Measurements from ENCODE around the gene CEACAM3.

- no peak for TF ChIP-seq PHF8 (conservative IDR thresholded peaks at IDR 0.05; ENCODE audit: low read depth, low read length)
- TF ChIP-seq EGR1 (IDR thresholded peaks at IDR 0.05; ENCODE audit: borderline replicate concordance, low read depth, low read length) = no peak
- no peak for TF ChIP-seq SUZ12 (IDR thresholded peaks at IDR 0.05; ENCODE audit: low read length)
- TF ChIP-seq CTCF (IDR thresholded peaks at IDR 0.05; ENCODE audit: control extremely low read depth in 1 of 3, insufficient read depth in 1 of 3, low read depth in 1 of 3, low read length in 3 of 3) = no peak
- TF ChIP-seq YY1 (IDR thresholded peaks at IDR 0.05; ENCODE audit: low read depth, low read length) = no peak
- no peak for TF ChIP-seq SP2 (IDR thresholded peaks at IDR 0.05; ENCODE audit: low read length)
- no peak for TF ChIP-seq EZH2 (IDR thresholded peaks at IDR 0.05; ENCODE audit: low read depth, low read length, severe bottlenecking)
- TF ChIP-seq RAD21 (IDR thresholded peaks at IDR 0.05 in 1 of 2, conservative IDR thresholded peaks at IDR 0.05 in 1 of 2; ENCODE audit: low read depth in 2 of 2, low read length in 2 of 2) = no peak
- TF ChIP-seq TEAD4 (IDR thresholded peaks at IDR 0.05; ENCODE audit: low read depth, low read length) = no peak
These were observed 26.8 kb upstream of the CEACAM3 start for GRCh38 chr19:41769608-41770007.

Measured in H1 (cell line).